K562 (cell line): ENCODE results near the gene CRAMP1. TPM values are rescaled to one million over a fixed set of nuclear protein-coding genes. Genes with fewer than 3 reads are reported as not detected.
A peak's percentile ranks its signal among the peaks of the same experiment; 100 is the strongest.

Source experiments
- CAMTA2 ChIP-seq: fragments of 250-450 bp; sonication (Bioruptor Pico); conservative IDR thresholded peaks from 2 replicates; pipeline ENCODE4 v1.5.1; 2022
- CHD1 ChIP-seq: fragments of 200-600 bp; sonication (generic); IDR thresholded peaks from one replicate; pipeline ENCODE4 v1.6.1; 2012; ENCODE audit warnings: mild to moderate bottlenecking, moderate library complexity, low read length, inconsistent platforms
- CREB1 ChIP-seq, 2 experiments: sonication (generic) in 1 of 2; formaldehyde crosslinking in 1 of 2; IDR thresholded peaks; 2 replicates each; pipeline versions ENCODE4 v1.6.1 to v1.8.0; 2012 to 2022; ENCODE audit warnings: inconsistent platforms in 1 of 2, mild to moderate bottlenecking in 1 of 2, missing genetic modification reagents in 1 of 2, moderate library complexity in 1 of 2
- CREM ChIP-seq: IDR thresholded peaks from 2 replicates; pipeline ENCODE4 v1.6.1; 2014; ENCODE audit warnings: antibody characterized with exemption, low read depth
- FOXK2 ChIP-seq, 2 experiments: fragments of 450-650 bp; IDR thresholded peaks in 1 of 2; conservative IDR thresholded peaks in 1 of 2; 2 replicates each; pipeline ENCODE4 v1.6.1; 2016; ENCODE audit warnings: low read depth in 2 of 2, mild to moderate bottlenecking in 1 of 2
- HDAC1 ChIP-seq, 2 experiments: fragments of 450-650 bp; IDR thresholded peaks; 2 replicates each; pipeline ENCODE4 v1.6.1; 2016 to 2017; ENCODE audit warnings: inconsistent platforms in 1 of 2, mild to moderate bottlenecking in 1 of 2, moderate library complexity in 1 of 2
- JUNB ChIP-seq: fragments of 450-650 bp; formaldehyde crosslinking; conservative IDR thresholded peaks from 2 replicates; pipeline ENCODE4 v1.4.0; 2020; ENCODE audit warnings: mild to moderate bottlenecking
- LEF1 ChIP-seq: fragments of 450-650 bp; IDR thresholded peaks from 2 replicates; pipeline ENCODE4 v1.6.1; 2016; ENCODE audit warnings: mild to moderate bottlenecking
- NFATC3 ChIP-seq: fragments of 450-650 bp; IDR thresholded peaks from 2 replicates; pipeline ENCODE4 v1.6.1; 2017; ENCODE audit warnings: mild to moderate bottlenecking
- RBBP5 ChIP-seq: fragments of 200-600 bp; sonication (generic); IDR thresholded peaks from 2 replicates; pipeline ENCODE4 v1.6.1; 2012; ENCODE audit warnings: borderline replicate concordance, mild to moderate bottlenecking, low read length, control low read depth, inconsistent platforms; ENCODE audit not compliant: insufficient read depth, poor library complexity, severe bottlenecking
- TBP ChIP-seq: optimal IDR thresholded peaks from 2 replicates; pipeline ENCODE3; 2011; ENCODE audit warnings: low read depth, low read length, improper control_type of control experiment
- ZBTB17 ChIP-seq: fragments of 450-650 bp; formaldehyde crosslinking; IDR thresholded peaks from 2 replicates; pipeline ENCODE4 v1.4.0; 2020; ENCODE audit warnings: mild to moderate bottlenecking
- ZKSCAN1 ChIP-seq: fragments of 150-350 bp; IDR thresholded peaks from 2 replicates; pipeline ENCODE4 v1.6.1; 2016; ENCODE audit warnings: low read depth, low read length
- polyA plus RNA-seq, 8 experiments: library from polyadenylated mRNA; depleted of rRNA in 4 of 8; stranded (reverse) in 5 of 8; unstranded in 3 of 8; fragments of >200 nt; fragmentation: Nextera tagmentation in 2 of 8; fragmentation: Illumina TruSeq in 1 of 8; extraction: Ambion mirVana in 2 of 8; extraction: Trizol in 1 of 8; gene quantifications; 2 replicates each; pipeline versions ENCODE4 v1.2.1 to v1.2.3, GENCODE V29; 2011 to 2014; ENCODE audit warnings: inconsistent platforms in 1 of 8, missing spikeins in 1 of 8
- total RNA-seq, 7 experiments: library from RNA; depleted of rRNA in 6 of 7; stranded (reverse); fragments of >200 nt in 6 of 7; fragmentation: Illumina TruSeq in 2 of 7; extraction: Trizol in 2 of 7; gene quantifications; 2 replicates each; pipeline versions ENCODE4 v1.2.1 to v1.2.3, GENCODE V29; 2011 to 2021; ENCODE audit warnings: low replicate concordance in 1 of 7
- TF ChIP-seq, protein P1 (sequence below), 3 experiments: fragments of 200-800 bp in 1 of 3; fragments of 250-450 bp in 1 of 3; fragments of 450-650 bp in 1 of 3; sonication (Bioruptor Pico) in 1 of 3; sonication (Bioruptor generic) in 1 of 3; formaldehyde crosslinking in 1 of 3; IDR thresholded peaks; 2 replicates each; pipeline versions ENCODE4 v1.6.1 to v1.8.0; 2016 to 2022; ENCODE audit warnings: mild to moderate bottlenecking in 2 of 3, missing genetic modification characterization in 2 of 3, missing compliant biosample characterization in 1 of 3, moderate library complexity in 1 of 3
- TF ChIP-seq, protein P2 (sequence below): fragments of 250-450 bp; sonication (Bioruptor Pico); IDR thresholded peaks from 2 replicates; pipeline ENCODE4 v1.4.0; 2020
- TF ChIP-seq, protein P3 (sequence below), 2 experiments: IDR thresholded peaks in 1 of 2; conservative IDR thresholded peaks in 1 of 2; 2 replicates each; pipeline ENCODE4 v1.6.1; 2016; ENCODE audit warnings: low read depth in 2 of 2, mild to moderate bottlenecking in 1 of 2, missing compliant biosample characterization in 1 of 2, missing genetic modification characterization in 1 of 2, moderate library complexity in 1 of 2

The CRAMP1 gene
- total and polyA plus RNA-seq, 9 of the 15 experiments (the other 6 are each of a cell fraction or from before 2014, with no cell fraction given): 0.52 to 20.8 (median 7.5) TPM

DNA sequence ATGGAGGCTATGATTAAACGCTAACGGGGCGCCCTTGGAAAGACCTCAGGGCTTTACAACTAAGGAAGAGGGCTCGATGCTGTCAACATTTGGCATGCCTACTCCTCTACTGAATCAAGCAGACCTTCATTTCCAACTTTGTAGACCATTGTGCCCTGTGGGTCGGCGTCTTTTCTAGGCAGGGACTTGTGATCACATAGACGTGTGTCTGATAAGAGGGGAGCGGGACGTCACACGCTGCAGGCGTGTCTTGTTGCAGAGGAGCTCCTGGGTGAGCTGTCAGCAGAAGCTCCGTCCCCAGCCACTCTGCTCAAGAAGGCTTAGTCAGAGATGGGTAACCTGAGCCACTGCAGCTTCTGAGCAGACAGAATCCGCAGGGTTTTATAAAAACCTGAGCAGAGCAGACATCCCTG is 96.6 kb downstream of the CRAMP1 start (continued):
- TF ChIP-seq, protein P1, sequence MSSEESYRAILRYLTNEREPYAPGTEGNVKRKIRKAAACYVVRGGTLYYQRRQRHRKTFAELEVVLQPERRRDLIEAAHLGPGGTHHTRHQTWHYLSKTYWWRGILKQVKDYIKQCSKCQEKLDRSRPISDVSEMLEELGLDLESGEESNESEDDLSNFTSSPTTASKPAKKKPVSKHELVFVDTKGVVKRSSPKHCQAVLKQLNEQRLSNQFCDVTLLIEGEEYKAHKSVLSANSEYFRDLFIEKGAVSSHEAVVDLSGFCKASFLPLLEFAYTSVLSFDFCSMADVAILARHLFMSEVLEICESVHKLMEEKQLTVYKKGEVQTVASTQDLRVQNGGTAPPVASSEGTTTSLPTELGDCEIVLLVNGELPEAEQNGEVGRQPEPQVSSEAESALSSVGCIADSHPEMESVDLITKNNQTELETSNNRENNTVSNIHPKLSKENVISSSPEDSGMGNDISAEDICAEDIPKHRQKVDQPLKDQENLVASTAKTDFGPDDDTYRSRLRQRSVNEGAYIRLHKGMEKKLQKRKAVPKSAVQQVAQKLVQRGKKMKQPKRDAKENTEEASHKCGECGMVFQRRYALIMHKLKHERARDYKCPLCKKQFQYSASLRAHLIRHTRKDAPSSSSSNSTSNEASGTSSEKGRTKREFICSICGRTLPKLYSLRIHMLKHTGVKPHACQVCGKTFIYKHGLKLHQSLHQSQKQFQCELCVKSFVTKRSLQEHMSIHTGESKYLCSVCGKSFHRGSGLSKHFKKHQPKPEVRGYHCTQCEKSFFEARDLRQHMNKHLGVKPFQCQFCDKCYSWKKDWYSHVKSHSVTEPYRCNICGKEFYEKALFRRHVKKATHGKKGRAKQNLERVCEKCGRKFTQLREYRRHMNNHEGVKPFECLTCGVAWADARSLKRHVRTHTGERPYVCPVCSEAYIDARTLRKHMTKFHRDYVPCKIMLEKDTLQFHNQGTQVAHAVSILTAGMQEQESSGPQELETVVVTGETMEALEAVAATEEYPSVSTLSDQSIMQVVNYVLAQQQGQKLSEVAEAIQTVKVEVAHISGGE (CRISPR knock-in tag; IDR thresholded peaks at IDR 0.05): no peak
- TF ChIP-seq NFATC3 (no peak), CREB1 (IDR thresholded peaks at IDR 0.05) (peak; percentile 71), CREB1 (CRISPR knock-in tag; IDR thresholded peaks at IDR 0.05) (peak; percentile 77; the same call in 1 of the 2 replicates), CREM (peak; percentile 92), HDAC1 (IDR thresholded peaks at IDR 0.05) (no peak; a peak in 1 of 4 replicates), RBBP5 (peak; percentile 73), TBP (peak; percentile 32), FOXK2 (conservative IDR thresholded peaks at IDR 0.05 in 1 of 2, IDR thresholded peaks at IDR 0.05 in 1 of 2; ENCODE audit: low read depth in 2 of 2) (peak; percentile 57 to 65; a peak in 3 of 4 replicates), ZKSCAN1 (no peak), ZBTB17 (CRISPR knock-in tag) (no peak), JUNB (CRISPR knock-in tag) (no peak), CAMTA2 (no peak), LEF1 (no peak), CHD1 (no peak)
- TF ChIP-seq, protein P2, sequence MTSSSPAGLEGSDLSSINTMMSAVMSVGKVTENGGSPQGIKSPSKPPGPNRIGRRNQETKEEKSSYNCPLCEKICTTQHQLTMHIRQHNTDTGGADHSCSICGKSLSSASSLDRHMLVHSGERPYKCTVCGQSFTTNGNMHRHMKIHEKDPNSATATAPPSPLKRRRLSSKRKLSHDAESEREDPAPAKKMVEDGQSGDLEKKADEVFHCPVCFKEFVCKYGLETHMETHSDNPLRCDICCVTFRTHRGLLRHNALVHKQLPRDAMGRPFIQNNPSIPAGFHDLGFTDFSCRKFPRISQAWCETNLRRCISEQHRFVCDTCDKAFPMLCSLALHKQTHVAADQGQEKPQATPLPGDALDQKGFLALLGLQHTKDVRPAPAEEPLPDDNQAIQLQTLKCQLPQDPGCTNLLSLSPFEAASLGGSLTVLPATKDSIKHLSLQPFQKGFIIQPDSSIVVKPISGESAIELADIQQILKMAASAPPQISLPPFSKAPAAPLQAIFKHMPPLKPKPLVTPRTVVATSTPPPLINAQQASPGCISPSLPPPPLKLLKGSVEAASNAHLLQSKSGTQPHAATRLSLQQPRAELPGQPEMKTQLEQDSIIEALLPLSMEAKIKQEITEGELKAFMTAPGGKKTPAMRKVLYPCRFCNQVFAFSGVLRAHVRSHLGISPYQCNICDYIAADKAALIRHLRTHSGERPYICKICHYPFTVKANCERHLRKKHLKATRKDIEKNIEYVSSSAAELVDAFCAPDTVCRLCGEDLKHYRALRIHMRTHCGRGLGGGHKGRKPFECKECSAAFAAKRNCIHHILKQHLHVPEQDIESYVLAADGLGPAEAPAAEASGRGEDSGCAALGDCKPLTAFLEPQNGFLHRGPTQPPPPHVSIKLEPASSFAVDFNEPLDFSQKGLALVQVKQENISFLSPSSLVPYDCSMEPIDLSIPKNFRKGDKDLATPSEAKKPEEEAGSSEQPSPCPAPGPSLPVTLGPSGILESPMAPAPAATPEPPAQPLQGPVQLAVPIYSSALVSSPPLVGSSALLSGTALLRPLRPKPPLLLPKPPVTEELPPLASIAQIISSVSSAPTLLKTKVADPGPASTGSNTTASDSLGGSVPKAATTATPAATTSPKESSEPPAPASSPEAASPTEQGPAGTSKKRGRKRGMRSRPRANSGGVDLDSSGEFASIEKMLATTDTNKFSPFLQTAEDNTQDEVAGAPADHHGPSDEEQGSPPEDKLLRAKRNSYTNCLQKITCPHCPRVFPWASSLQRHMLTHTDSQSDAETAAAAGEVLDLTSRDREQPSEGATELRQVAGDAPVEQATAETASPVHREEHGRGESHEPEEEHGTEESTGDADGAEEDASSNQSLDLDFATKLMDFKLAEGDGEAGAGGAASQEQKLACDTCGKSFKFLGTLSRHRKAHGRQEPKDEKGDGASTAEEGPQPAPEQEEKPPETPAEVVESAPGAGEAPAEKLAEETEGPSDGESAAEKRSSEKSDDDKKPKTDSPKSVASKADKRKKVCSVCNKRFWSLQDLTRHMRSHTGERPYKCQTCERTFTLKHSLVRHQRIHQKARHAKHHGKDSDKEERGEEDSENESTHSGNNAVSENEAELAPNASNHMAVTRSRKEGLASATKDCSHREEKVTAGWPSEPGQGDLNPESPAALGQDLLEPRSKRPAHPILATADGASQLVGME (CRISPR knock-in tag): no peak
- TF ChIP-seq, protein P3, sequence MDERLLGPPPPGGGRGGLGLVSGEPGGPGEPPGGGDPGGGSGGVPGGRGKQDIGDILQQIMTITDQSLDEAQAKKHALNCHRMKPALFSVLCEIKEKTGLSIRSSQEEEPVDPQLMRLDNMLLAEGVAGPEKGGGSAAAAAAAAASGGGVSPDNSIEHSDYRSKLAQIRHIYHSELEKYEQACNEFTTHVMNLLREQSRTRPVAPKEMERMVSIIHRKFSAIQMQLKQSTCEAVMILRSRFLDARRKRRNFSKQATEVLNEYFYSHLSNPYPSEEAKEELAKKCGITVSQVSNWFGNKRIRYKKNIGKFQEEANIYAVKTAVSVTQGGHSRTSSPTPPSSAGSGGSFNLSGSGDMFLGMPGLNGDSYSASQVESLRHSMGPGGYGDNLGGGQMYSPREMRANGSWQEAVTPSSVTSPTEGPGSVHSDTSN (CRISPR knock-in tag; IDR thresholded peaks at IDR 0.05; ENCODE audit: low read depth): no peak
- TF ChIP-seq, protein P3 (tag; conservative IDR thresholded peaks at IDR 0.05; ENCODE audit: low read depth): peak; percentile 42; the same call in 1 of the 2 replicates
